PC-3 (cell line): Measurements from ENCODE around the gene PCDHGB4. TPM values are rescaled to one million over a fixed set of nuclear protein-coding genes. Genes with fewer than 3 reads are reported as not detected.

Source experiments
- ATAC-seq: fragments of 200-7000 bp; cut with Tn5 transposase; 2 replicates; pipeline ENCODE4 v1.9.1; 2020; ENCODE audit warnings: mild to moderate bottlenecking, moderate library complexity
- BruUV-seq: library from RNA; stranded (reverse); fragments of 400-500 nt; replicated peaks from 2 replicates; lab custom pipeline; 2021; lab: Mats Ljungman, UMichigan
- CTCF ChIA-PET: fragments of 300-600 bp; sonication (Branson Sonifier 250); formaldehyde crosslinking; loops from one replicate; lab custom pipeline; 2022; ENCODE audit warnings: antibody characterized with exemption; lab: Charles Lee
- POLR2A ChIA-PET: fragments of 300-600 bp; sonication (Branson Sonifier 250); formaldehyde crosslinking; loops from one replicate; lab custom pipeline; 2022; ENCODE audit warnings: antibody characterized with exemption; ENCODE audit not compliant: unreplicated experiment; lab: Charles Lee
- DNase-seq: peaks from one replicate; pipeline ENCODE4 v3.0.0-alpha.2; 2015
- H2AFZ ChIP-seq: fragments of 300-600 bp; sonication (generic); 2 replicates; pipeline ENCODE4 v1.6.0; 2016; ENCODE audit warnings: antibody characterized with exemption, low read length
- H3F3A ChIP-seq: fragments of 300-600 bp; sonication (generic); one replicate; pipeline ENCODE4 v1.6.0; 2017; ENCODE audit warnings: antibody characterized with exemption, low read length, control low read depth, mild to moderate bottlenecking; ENCODE audit not compliant: unreplicated experiment
- H3K27ac ChIP-seq: fragments of 300-600 bp; sonication (generic); 2 replicates; pipeline ENCODE4 v1.5.1; 2016; ENCODE audit warnings: mild to moderate bottlenecking, low read length
- H3K27me3 ChIP-seq: fragments of 300-600 bp; sonication (generic); 2 replicates; pipeline ENCODE4 v1.6.1; 2016; ENCODE audit warnings: low read length, mixed read lengths
- H3K36me3 ChIP-seq: fragments of 300-600 bp; sonication (generic); 2 replicates; pipeline ENCODE4 v1.6.1; 2016; ENCODE audit warnings: low read depth, mixed run types, low read length, mixed read lengths
- H3K4me1 ChIP-seq: fragments of 300-600 bp; sonication (generic); 2 replicates; pipeline ENCODE4 v1.5.1; 2016; ENCODE audit warnings: low read length; ENCODE audit not compliant: insufficient read depth
- H3K4me2 ChIP-seq: fragments of 300-600 bp; sonication (generic); 2 replicates; pipeline ENCODE4 v1.6.0; 2016; ENCODE audit warnings: low read length
- H3K4me3 ChIP-seq: fragments of 300-600 bp; sonication (generic); 2 replicates; pipeline ENCODE4 v1.5.1; 2016; ENCODE audit warnings: mild to moderate bottlenecking, low read length, mixed read lengths
- H3K79me2 ChIP-seq: fragments of 300-600 bp; sonication (generic); 2 replicates; pipeline ENCODE4 v1.6.1; 2017; ENCODE audit warnings: low read length, mixed read lengths
- H3K9ac ChIP-seq: fragments of 300-600 bp; sonication (generic); 2 replicates; pipeline ENCODE4 v1.6.0; 2016; ENCODE audit warnings: mild to moderate bottlenecking, low read length
- H3K9me2 ChIP-seq: fragments of 300-600 bp; sonication (generic); replicated peaks from 2 replicates; pipeline ENCODE4 v1.6.1; 2016; ENCODE audit warnings: mixed run types, low read length, mixed read lengths
- H3K9me3 ChIP-seq: fragments of 300-600 bp; sonication (generic); 2 replicates; pipeline ENCODE4 v1.6.1; 2016; ENCODE audit warnings: low read length, mixed read lengths
- H4K20me1 ChIP-seq: fragments of 300-600 bp; sonication (generic); 2 replicates; pipeline ENCODE4 v1.6.1; 2016; ENCODE audit warnings: low read length, mixed read lengths
- EZH2 ChIP-seq: fragments of 300-600 bp; sonication (generic); IDR thresholded peaks from one replicate; pipeline ENCODE4 v1.6.1; 2017; ENCODE audit warnings: antibody characterized with exemption, mild to moderate bottlenecking, low read length; ENCODE audit not compliant: unreplicated experiment
- EZH2phosphoT487 ChIP-seq: fragments of 300-600 bp; sonication (generic); IDR thresholded peaks from 2 replicates; pipeline ENCODE4 v1.6.1; 2018; ENCODE audit warnings: mild to moderate bottlenecking, antibody characterized with exemption, low read length, borderline replicate concordance
- intact Hi-C: fragments of 100-400 bp; cut with micrococcal nuclease; formaldehyde crosslinking; loops from 2 replicates; pipeline ENCODE4 v1.9.0; 2023
- total RNA-seq: library from RNA; depleted of rRNA; stranded (reverse); fragments of >200 nt; gene quantifications from 2 replicates; pipeline ENCODE4 v1.2.3, GENCODE V29; 2014
- TF ChIP-seq, protein P1 (sequence below): fragments of 300-600 bp; sonication (generic); conservative IDR thresholded peaks from 2 replicates; pipeline ENCODE4 v1.5.1; 2017; ENCODE audit warnings: antibody characterized with exemption, low read depth, mild to moderate bottlenecking, low read length

The PCDHGB4 gene
- total RNA-seq, 1 experiment from 2014 or later: 0.73 TPM

DNA sequence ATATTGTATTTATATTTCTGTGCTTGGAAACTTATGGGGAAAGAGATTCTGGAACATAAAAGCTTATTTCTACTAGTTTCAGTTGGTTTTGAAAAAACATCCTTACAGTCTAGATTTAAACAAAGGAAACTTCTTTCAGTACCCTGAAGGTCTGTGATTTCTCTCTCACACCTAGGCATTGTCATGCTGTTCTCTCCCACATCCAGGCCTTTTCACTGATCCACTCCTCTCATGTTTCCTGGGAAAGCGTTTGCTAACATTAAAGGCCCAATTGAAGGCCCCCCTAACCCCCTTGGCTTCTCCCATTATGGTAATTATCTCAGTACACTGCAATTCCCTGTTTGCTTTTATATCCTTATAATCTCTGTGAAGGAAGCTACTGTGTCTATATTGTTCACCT lies 44.7 kb upstream of the PCDHGB4 start:
- POLR2A ChIA-PET: no interaction called here
- Histone ChIP-seq H3K9me2 (no peaks in the 10 kb centered on the region), H3K9ac (no peak overlapping the region), H4K20me1 (no peaks in the 10 kb centered on the region), H3K4me3 (no peak overlapping the region), H3F3A (no peaks in the 10 kb centered on the region), H3K27me3 (no peaks in the 10 kb centered on the region), H3K4me2 (no peak overlapping the region), H3K36me3 (no peaks in the 10 kb centered on the region), H3K9me3 (no peaks in the 10 kb centered on the region), H2AFZ (no peak overlapping the region), H3K4me1 (no peaks in the 10 kb centered on the region), H3K27ac (no peak overlapping the region), H3K79me2 (no peaks in the 10 kb centered on the region)
- no peak for ATAC-seq
- intact Hi-C loops: no loop called here
- CTCF ChIA-PET: no interaction called here
- BruUV-seq: no TSS peak
- DNase-seq: no peak
- TF ChIP-seq EZH2phosphoT487 (no peak), EZH2 (no peak)
- TF ChIP-seq, protein P1, sequence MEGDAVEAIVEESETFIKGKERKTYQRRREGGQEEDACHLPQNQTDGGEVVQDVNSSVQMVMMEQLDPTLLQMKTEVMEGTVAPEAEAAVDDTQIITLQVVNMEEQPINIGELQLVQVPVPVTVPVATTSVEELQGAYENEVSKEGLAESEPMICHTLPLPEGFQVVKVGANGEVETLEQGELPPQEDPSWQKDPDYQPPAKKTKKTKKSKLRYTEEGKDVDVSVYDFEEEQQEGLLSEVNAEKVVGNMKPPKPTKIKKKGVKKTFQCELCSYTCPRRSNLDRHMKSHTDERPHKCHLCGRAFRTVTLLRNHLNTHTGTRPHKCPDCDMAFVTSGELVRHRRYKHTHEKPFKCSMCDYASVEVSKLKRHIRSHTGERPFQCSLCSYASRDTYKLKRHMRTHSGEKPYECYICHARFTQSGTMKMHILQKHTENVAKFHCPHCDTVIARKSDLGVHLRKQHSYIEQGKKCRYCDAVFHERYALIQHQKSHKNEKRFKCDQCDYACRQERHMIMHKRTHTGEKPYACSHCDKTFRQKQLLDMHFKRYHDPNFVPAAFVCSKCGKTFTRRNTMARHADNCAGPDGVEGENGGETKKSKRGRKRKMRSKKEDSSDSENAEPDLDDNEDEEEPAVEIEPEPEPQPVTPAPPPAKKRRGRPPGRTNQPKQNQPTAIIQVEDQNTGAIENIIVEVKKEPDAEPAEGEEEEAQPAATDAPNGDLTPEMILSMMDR: no peak

DNA sequence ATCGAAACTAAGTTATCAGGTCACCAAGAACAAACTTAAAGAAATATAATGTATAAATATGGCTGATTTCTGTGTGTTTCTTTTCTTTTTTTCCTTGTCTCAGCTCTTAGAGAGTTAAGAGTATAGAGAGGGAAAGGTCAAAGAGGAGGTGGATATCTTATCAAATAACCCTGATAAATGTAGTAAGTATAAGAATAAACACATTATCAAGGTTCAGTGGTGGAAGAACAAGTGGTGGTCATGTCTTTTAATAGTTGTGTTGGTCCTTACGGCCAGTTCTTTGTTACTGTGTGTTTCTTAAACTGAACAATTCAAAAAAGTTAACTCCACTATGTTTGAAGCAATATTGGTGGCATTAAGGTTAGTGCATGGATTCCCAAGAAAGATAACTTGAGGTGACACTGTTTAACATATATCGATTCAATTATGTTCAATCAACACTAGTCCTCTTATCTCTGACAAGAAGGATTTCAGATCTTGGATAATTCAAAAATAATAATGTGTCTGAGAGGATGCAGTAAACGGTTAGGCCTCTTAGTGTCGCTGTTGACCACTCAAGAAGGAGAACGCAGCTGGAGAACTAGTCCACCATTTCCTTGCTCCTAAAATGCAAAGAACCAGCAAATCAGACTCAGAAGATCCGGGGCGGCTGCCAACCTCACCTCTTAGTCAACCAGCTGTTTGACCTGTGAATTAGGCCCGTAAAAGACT lies 44.1 kb upstream of the PCDHGB4 start, which contains the start of gene PCDHGA3:
PCDHGA3 (plus strand) TSS at position 588 of the 711 bp plus-strand sequence. CDS start 205 bp downstream, outside the sequence.
- Histone ChIP-seq H3K9me3 (no peaks in the 10 kb centered on the region), H2AFZ (no peak within 1 kb of the TSS), H3K9me2 (no peaks in the 10 kb centered on the region), H3K79me2 (no peaks in the 10 kb centered on the region), H3K9ac (no peak within 1 kb of the TSS), H3F3A (no peaks in the 10 kb centered on the region), H3K4me1 (no peaks in the 10 kb centered on the region), H4K20me1 (no peaks in the 10 kb centered on the region), H3K4me3 (no peak within 1 kb of the TSS), H3K27me3 (no peaks in the 10 kb centered on the region), H3K27ac (no peak within 1 kb of the TSS), H3K36me3 (no peaks in the 10 kb centered on the region), H3K4me2 (no peak within 1 kb of the TSS)
- ChIA-PET CTCF (no interaction called here), POLR2A (no interaction called here)
- TF ChIP-seq EZH2phosphoT487: no peak
- TF ChIP-seq EZH2: no peak
- DNase-seq (no peak), ATAC-seq (no peak)
- BruUV-seq: no TSS peak
- intact Hi-C loops: no loop called here

DNA sequence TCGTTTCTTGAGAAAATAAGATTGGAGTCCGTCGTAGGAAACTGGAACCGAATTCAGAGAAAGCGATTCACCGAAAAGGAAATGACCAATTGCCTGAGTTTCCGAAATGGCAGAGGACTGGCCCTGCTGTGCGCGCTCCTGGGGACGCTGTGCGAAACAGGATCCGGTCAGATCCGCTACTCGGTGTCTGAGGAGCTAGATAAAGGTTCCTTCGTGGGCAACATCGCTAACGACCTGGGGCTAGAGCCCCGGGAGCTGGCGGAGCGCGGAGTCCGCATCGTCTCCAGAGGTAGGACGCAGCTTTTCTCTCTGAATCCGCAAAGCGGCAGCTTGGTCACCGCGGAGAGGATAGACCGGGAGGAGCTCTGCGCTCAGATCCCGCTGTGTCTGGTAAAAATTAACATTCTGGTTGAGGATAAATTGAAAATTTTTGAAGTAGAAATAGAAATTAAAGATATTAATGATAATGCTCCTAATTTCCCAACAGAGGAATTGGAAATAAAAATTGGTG lies 43.5 kb upstream of the PCDHGB4 start:
- Histone ChIP-seq H3K9ac (no peak overlapping the region), H3K27me3 (no peaks in the 10 kb centered on the region), H4K20me1 (no peaks in the 10 kb centered on the region), H3K4me2 (no peak overlapping the region), H2AFZ (no peak overlapping the region), H3K4me3 (no peak overlapping the region), H3K9me2 (no peaks in the 10 kb centered on the region), H3K27ac (no peak overlapping the region), H3K36me3 (no peaks in the 10 kb centered on the region), H3K4me1 (no peaks in the 10 kb centered on the region), H3K79me2 (no peaks in the 10 kb centered on the region), H3F3A (no peaks in the 10 kb centered on the region), H3K9me3 (no peaks in the 10 kb centered on the region)
- intact Hi-C loops: no loop called here
- TF ChIP-seq EZH2phosphoT487 (no peak), EZH2 (no peak)
- TF ChIP-seq, protein P1: no peak
- no TSS peak for BruUV-seq
- POLR2A ChIA-PET: no interaction called here
- ATAC-seq (no peak), DNase-seq (no peak)
- CTCF ChIA-PET: no interaction called here
